Measurements from ENCODE around the gene EMC1. TPM values are rescaled to one million over a fixed set of nuclear protein-coding genes. Genes with fewer than 3 reads are reported as not detected.

The EMC1 gene
- total RNA-seq, 2 experiments from 2014 or later, result 36.6 to 38.9 TPM

DNA sequence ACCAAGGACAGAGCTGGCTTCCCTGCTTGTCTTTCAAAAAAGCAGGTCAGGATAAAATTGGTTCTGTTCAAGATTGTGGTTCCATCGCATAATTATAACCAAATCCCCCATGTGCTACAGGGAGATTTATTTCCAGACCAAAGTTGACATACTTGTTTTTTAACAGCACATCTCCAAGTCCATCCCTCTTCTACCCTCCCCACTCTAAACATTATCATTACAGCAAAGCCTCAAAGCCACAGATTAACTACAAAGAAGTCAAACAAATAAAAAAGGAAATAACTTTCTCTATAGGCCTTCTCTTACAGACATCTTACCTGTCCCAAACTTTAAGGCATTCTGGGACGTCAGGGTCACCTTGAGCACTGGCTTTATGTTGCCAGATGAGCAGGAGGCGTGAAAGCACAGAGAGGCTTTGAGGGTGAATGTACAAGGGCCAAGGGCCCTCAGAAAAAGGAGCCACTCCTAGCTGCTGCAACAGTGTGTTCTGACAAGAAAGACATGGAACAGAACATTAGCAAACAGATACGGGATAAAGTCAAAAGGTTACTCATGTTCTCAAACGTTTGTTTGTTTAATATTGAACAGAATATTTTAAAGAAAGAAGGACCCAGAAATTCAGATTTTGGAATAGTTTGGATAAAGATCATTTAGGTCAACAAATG lies 72.5 kb downstream of the EMC1 start:
- H3K27me3 Mint-ChIP-seq (ENCODE audit: low read depth), result no peaks in the 10 kb centered on the region
- peaks cover 28% of the 10 kb centered on the region for H3K4me1 Mint-ChIP-seq (ENCODE audit: low read depth)
- H3K9me3 Mint-ChIP-seq (ENCODE audit: insufficient read depth), result no peaks in the 10 kb centered on the region
- ChIA-PET CTCF (interaction anchor here (0.6 to 2.0 kb wide), 19 partner anchors 9 to 475 kb away, joined by 3 to 27 read pairs (median 3); no protein-coding TSS in a partner anchor), POLR2A (interaction anchor here (1.4 to 1.5 kb wide), 2 partner anchors 73 to 251 kb away, joined by 4 to 7 read pairs; partner anchors contain the start of gene MRTO4)
- ATAC-seq, result no peak
- H3K27ac Mint-ChIP-seq, result peak overlapping the region; percentile 86
- H3K4me3 Mint-ChIP-seq, result no peak overlapping the region
- peaks cover 74% of the 10 kb centered on the region for H3K36me3 Mint-ChIP-seq (ENCODE audit: low read depth)
- DNase-seq, result no peak

DNA sequence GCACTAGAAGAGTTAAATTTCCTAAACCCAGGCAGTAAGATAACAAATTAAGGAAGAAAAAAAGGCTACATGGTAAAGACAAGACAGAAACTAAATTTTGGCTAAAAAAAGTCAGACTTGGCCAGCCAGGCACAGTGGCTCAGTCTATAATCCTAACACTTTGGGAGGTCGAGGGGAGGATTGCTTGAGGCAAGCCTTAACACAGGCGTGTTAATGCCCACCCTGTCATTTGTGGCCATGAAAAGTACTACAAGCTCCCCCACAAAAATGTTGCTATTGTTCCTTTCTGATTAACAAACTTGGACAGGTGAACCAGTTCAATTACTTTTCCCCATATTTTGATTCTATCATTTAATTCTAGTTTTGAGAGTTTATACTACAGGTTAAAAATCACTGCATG lies 73.5 kb downstream of the EMC1 start:
- DNase-seq, result no peak
- ChIA-PET POLR2A (no interaction called here), CTCF (interaction anchor here (0.7 to 1.5 kb wide), 4 partner anchors 8 to 61 kb away, joined by 3 read pairs; no protein-coding TSS in a partner anchor)
- Mint-ChIP-seq H3K4me1 (ENCODE audit: low read depth) (peaks cover 28% of the 10 kb centered on the region), H3K9me3 (ENCODE audit: insufficient read depth) (no peaks in the 10 kb centered on the region), H3K36me3 (ENCODE audit: low read depth) (peaks cover 77% of the 10 kb centered on the region), H3K27me3 (ENCODE audit: low read depth) (no peaks in the 10 kb centered on the region), H3K27ac (no peak overlapping the region), H3K4me3 (no peak overlapping the region)
- no peak for ATAC-seq

DNA sequence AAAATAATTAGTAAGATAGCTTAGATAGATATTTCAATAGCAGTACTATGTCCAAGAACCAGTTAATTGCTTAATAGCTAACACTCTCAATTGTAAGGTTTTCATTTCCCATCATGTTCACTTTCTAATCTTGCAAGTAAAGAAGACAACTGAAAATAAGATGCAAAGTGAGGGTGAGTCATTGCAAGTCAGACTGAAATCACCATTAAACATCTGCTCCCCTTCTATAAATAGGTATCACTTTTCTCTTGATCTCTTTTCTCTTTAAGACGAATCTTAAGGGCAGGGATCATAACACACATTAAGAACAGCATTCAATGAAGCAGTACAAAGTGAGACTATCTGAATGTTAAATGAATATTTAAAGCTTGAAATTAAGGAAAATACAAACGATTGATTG lies 81.7 kb downstream of the EMC1 start:
- Mint-ChIP-seq H3K36me3 (ENCODE audit: low read depth) (peaks cover 71% of the 10 kb centered on the region), H3K4me3 (no peak overlapping the region), H3K27ac (no peak overlapping the region), H3K27me3 (ENCODE audit: low read depth) (no peaks in the 10 kb centered on the region), H3K9me3 (ENCODE audit: insufficient read depth) (no peaks in the 10 kb centered on the region), H3K4me1 (ENCODE audit: low read depth) (no peaks in the 10 kb centered on the region)
- DNase-seq (no peak), ATAC-seq (no peak)
- POLR2A ChIA-PET, result no interaction called here
- CTCF ChIA-PET, result interaction anchor here (0.7 to 1.4 kb wide), 4 partner anchors 9 to 72 kb away, joined by 3 to 7 read pairs (median 4); no protein-coding TSS in a partner anchor

DNA sequence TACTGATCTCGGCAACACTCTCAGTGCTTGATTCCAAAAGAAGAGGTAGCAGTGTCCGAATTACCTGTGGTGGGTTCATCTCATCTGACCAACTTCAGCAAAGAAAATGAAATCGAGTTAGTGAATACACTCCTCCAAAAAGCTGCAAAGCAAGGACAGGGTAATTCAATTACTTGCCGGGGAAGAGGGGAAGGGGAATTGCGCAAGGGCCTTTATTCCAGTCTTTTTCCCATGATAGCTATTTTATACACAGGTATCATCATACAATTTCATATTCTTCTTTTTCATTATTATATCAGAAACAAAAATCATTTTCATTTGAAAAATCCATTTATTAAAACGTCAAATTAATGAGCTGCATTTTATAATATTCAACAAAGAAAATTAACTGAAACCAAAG lies 84.2 kb downstream of the EMC1 start:
- Mint-ChIP-seq H3K4me1 (ENCODE audit: low read depth) (no peaks in the 10 kb centered on the region), H3K27ac (no peak overlapping the region), H3K4me3 (no peak overlapping the region), H3K36me3 (ENCODE audit: low read depth) (peaks cover 74% of the 10 kb centered on the region), H3K9me3 (ENCODE audit: insufficient read depth) (no peaks in the 10 kb centered on the region), H3K27me3 (ENCODE audit: low read depth) (no peaks in the 10 kb centered on the region)
- DNase-seq (no peak), ATAC-seq (no peak)
- POLR2A ChIA-PET, result interaction anchor here (0.6 kb wide), 1 partner anchor 31 kb away, joined by 3 read pairs; no protein-coding TSS in a partner anchor
- CTCF ChIA-PET, result interaction anchor here (1.6 kb wide), 1 partner anchor 12 kb away, joined by 6 read pairs; no protein-coding TSS in a partner anchor

DNA sequence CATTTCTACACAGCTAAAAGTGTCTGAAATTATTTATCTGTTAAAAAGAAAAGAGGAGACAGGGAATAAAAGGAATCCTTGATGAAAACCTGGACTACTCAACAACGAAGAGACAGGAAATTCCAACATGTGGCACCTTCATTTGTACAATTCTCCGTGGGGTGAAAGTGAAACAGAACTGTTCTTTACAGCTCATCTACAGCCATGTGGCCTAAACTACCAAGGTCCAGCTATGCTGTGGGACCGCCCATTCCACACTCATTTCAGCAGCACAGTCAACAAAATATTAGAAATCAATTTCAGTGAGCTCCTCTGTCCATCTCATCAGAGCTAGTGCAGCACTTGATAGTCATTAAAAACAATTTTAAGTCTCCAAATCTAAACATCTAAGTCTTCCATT lies 85.3 kb downstream of the EMC1 start:
- Mint-ChIP-seq H3K4me3 (no peak overlapping the region), H3K27me3 (ENCODE audit: low read depth) (no peaks in the 10 kb centered on the region), H3K9me3 (ENCODE audit: insufficient read depth) (no peaks in the 10 kb centered on the region), H3K4me1 (ENCODE audit: low read depth) (no peaks in the 10 kb centered on the region), H3K27ac (no peak overlapping the region), H3K36me3 (ENCODE audit: low read depth) (peaks cover 77% of the 10 kb centered on the region)
- no peak for DNase-seq
- ChIA-PET CTCF (interaction anchor here (1.1 to 1.6 kb wide), 3 partner anchors 13 to 259 kb away, joined by 3 to 6 read pairs (median 5); no protein-coding TSS in a partner anchor), POLR2A (no interaction called here)
- ATAC-seq, result no peak

Other genes starting within 250 kb of the EMC1 start
- 100 to 1,000 TPM; 117 to 125 TPM for gene UBR4, start 41.3 kb downstream of the EMC1 start, total RNA-seq
- gene MRTO4, start 281 bp upstream of the EMC1 start, total RNA-seq, result 10 to 100 TPM; 43.5 to 44.4 TPM
- under 1 TPM; 0.37 to 0.61 TPM for gene AKR7A3, start 37.2 kb upstream of the EMC1 start, total RNA-seq
- gene AKR7A2, start 60.6 kb upstream of the EMC1 start, total RNA-seq, result 10 to 100 TPM; 46.3 to 50.6 TPM
- gene SLC66A1, start 60.8 kb upstream of the EMC1 start, total RNA-seq, result 1 to 10 TPM; 4.0 to 5.3 TPM
- 100 to 1,000 TPM; 492 to 518 TPM for gene CAPZB, start 234.0 kb upstream of the EMC1 start, total RNA-seq